CD4-positive, alpha-beta memory T cell (primary cell): ENCODE data around the gene PANX2. TPM values are rescaled to one million over a fixed set of nuclear protein-coding genes. Genes with fewer than 3 reads are reported as not detected.

Experiments used
- CTCF ChIA-PET: fragments of 350-600 bp; sonication (Branson Sonifier 250); formaldehyde crosslinking; loops from one replicate; lab custom pipeline; 2021; ENCODE audit warnings: inconsistent platforms; ENCODE audit not compliant: partially characterized antibody; lab: Charles Lee
- POLR2A ChIA-PET: fragments of 350-600 bp; sonication (Branson Sonifier 250); formaldehyde crosslinking; loops from one replicate; lab custom pipeline; 2021; ENCODE audit not compliant: partially characterized antibody; lab: Charles Lee
- DNase-seq, 5 donors: peaks; one replicate each; pipeline versions ENCODE4 v3.0.0 to v3.0.0-alpha.2; 2020 to 2022; ENCODE audit warnings: mixed read lengths in 1 of 5
- H3K27ac ChIP-seq: one replicate; pipeline ENCODE4 v1.7.0; 2013; ENCODE audit warnings: low read depth, low read length
- H3K27me3 ChIP-seq: 2 replicates; pipeline ENCODE4 v1.7.0; 2013; ENCODE audit warnings: mild to moderate bottlenecking, low read length, moderate library complexity; ENCODE audit not compliant: insufficient read depth
- H3K36me3 ChIP-seq: 2 replicates; pipeline ENCODE4 v1.7.0; 2013; ENCODE audit warnings: mild to moderate bottlenecking, low read length, moderate library complexity; ENCODE audit not compliant: insufficient read depth
- H3K4me1 ChIP-seq: 2 replicates; pipeline ENCODE4 v1.7.0; 2013; ENCODE audit warnings: mild to moderate bottlenecking, low read length, moderate library complexity; ENCODE audit not compliant: insufficient read depth
- H3K4me3 ChIP-seq, 2 donors: one replicate each; pipeline ENCODE4 v1.7.0; 2013; ENCODE audit warnings: low read length in 2 of 2, mild to moderate bottlenecking in 1 of 2
- H3K9me3 ChIP-seq, 2 donors: one replicate each; pipeline ENCODE4 v1.7.0; 2013; ENCODE audit warnings: low read length in 2 of 2, control low read depth in 1 of 2; ENCODE audit not compliant: control insufficient read depth in 1 of 2
- H3K27ac Mint-ChIP-seq, 7 donors: one replicate each; pipeline ENCODE4 v1.8.0; 2020 to 2021; ENCODE audit warnings: mixed read lengths in 7 of 7, mild to moderate bottlenecking in 6 of 7, inconsistent platforms in 3 of 7, moderate library complexity in 3 of 7
- H3K27me3 Mint-ChIP-seq, 2 donors: one replicate each; pipeline ENCODE4 v1.8.0; 2020 to 2021; ENCODE audit warnings: mixed read lengths in 2 of 2
- H3K36me3 Mint-ChIP-seq, 2 donors: one replicate each; pipeline ENCODE4 v1.8.0; 2020 to 2021; ENCODE audit warnings: mixed read lengths in 2 of 2, inconsistent platforms in 1 of 2, mild to moderate bottlenecking in 1 of 2
- H3K4me1 Mint-ChIP-seq, 4 donors: one replicate each; pipeline ENCODE4 v1.8.0; 2020 to 2021; ENCODE audit warnings: mixed read lengths in 4 of 4, mild to moderate bottlenecking in 1 of 4
- H3K4me3 Mint-ChIP-seq, 8 donors: one replicate each; pipeline ENCODE4 v1.8.0; 2020 to 2021; ENCODE audit warnings: mixed read lengths in 8 of 8, mild to moderate bottlenecking in 7 of 8, moderate library complexity in 6 of 8, inconsistent platforms in 3 of 8
- H3K9me3 Mint-ChIP-seq, 8 donors: one replicate each; pipeline ENCODE4 v1.8.0; 2020 to 2021; ENCODE audit warnings: mixed read lengths in 8 of 8, mild to moderate bottlenecking in 5 of 8, inconsistent platforms in 3 of 8, moderate library complexity in 1 of 8
- intact Hi-C: fragments of 100-400 bp; cut with micrococcal nuclease; formaldehyde crosslinking; loops from one replicate; pipeline ENCODE4 v1.15.1; 2023
- polyA plus RNA-seq, 2 donors: library from polyadenylated mRNA; unstranded; fragments of 300-500 nt; fragmentation: Illumina TruSeq; gene quantifications; one replicate each; pipeline ENCODE4 v1.2.3, GENCODE V29; 2021
- total RNA-seq, 2 experiments: library from RNA; stranded (reverse); gene quantifications; one replicate each; pipeline ENCODE4 v1.2.3, GENCODE V29; 2021

The PANX2 gene
- total and polyA plus RNA-seq, 4 experiments from 2014 or later = not detected

GRCh38 chr22:50216684-50217520 lies 46.4 kb downstream of the PANX2 start:
- no peak overlapping the region for H3K27ac ChIP-seq
- Mint-ChIP-seq H3K4me3 (no peak overlapping the region), H3K27me3 (no peaks in the 10 kb centered on the region), H3K9me3 (peaks cover 0 to 1% (median 0%) of the 10 kb centered on the region in 8 donors), H3K36me3 (peaks cover 28 to 52% of the 10 kb centered on the region in 2 donors), H3K27ac (peak overlapping the region in 1 of 7 donors; percentile 64), H3K4me1 (peaks cover 8 to 26% (median 11%) of the 10 kb centered on the region in 4 donors)
- intact Hi-C loops = no loop called here
- POLR2A ChIA-PET = no interaction called here
- peaks cover 51% of the 10 kb centered on the region for H3K36me3 ChIP-seq
- no peaks in the 10 kb centered on the region for H3K9me3 ChIP-seq
- H3K4me3 ChIP-seq = no peak overlapping the region
- H3K27me3 ChIP-seq = no peaks in the 10 kb centered on the region
- peak in 1 of 5 donors; percentile 30 for DNase-seq
- CTCF ChIA-PET = interaction anchor here (1.1 kb wide), 1 partner anchor 68 kb away, joined by 3 read pairs; no protein-coding TSS in a partner anchor
- no peaks in the 10 kb centered on the region for H3K4me1 ChIP-seq

- CTCF ChIA-PET = no interaction called here
Observed at GRCh38 chr22:50217543-50218152, 47.1 kb downstream of the PANX2 start.

GRCh38 chr22:50218153-50218995 lies 47.8 kb downstream of the PANX2 start:
- Mint-ChIP-seq H3K4me1 (peaks cover 3 to 12% (median 5%) of the 10 kb centered on the region in 4 donors), H3K36me3 (peaks cover 22 to 56% of the 10 kb centered on the region in 2 donors), H3K27ac (no peak overlapping the region), H3K4me3 (no peak overlapping the region), H3K27me3 (no peaks in the 10 kb centered on the region), H3K9me3 (peaks cover 0 to 3% (median 0%) of the 10 kb centered on the region in 8 donors)
- ChIA-PET POLR2A (interaction anchor here (0.8 to 1.2 kb wide), 2 partner anchors 10 to 28 kb away, joined by 3 read pairs; no protein-coding TSS in a partner anchor), CTCF (no interaction called here)
- no peaks in the 10 kb centered on the region for H3K9me3 ChIP-seq
- intact Hi-C loops = no loop called here
- no peaks in the 10 kb centered on the region for H3K4me1 ChIP-seq
- peaks cover 49% of the 10 kb centered on the region for H3K36me3 ChIP-seq
- peak in 1 of 5 donors; percentile 40 for DNase-seq
- no peak overlapping the region for H3K4me3 ChIP-seq
- H3K27me3 ChIP-seq = no peaks in the 10 kb centered on the region
- H3K27ac ChIP-seq = no peak overlapping the region

More at GRCh38 chr22:50217543-50218152, 47.1 kb downstream of the PANX2 start:
- H3K36me3 ChIP-seq = peaks cover 50% of the 10 kb centered on the region
- peak in 1 of 5 donors; percentile 44 for DNase-seq
- H3K4me3 ChIP-seq = no peak overlapping the region
- no peaks in the 10 kb centered on the region for H3K9me3 ChIP-seq
- intact Hi-C loops = no loop called here
- no peaks in the 10 kb centered on the region for H3K27me3 ChIP-seq
- no peak overlapping the region for H3K27ac ChIP-seq
- H3K4me1 Mint-ChIP-seq = peaks cover 5 to 19% (median 7%) of the 10 kb centered on the region in 4 donors
- H3K27me3 Mint-ChIP-seq = no peaks in the 10 kb centered on the region
- H3K4me1 ChIP-seq = no peaks in the 10 kb centered on the region
- peaks cover 0 to 1% (median 0%) of the 10 kb centered on the region in 8 donors for H3K9me3 Mint-ChIP-seq
- POLR2A ChIA-PET = interaction anchor here (1.2 kb wide), 1 partner anchor 27 kb away, joined by 3 read pairs; no protein-coding TSS in a partner anchor
- H3K36me3 Mint-ChIP-seq = peaks cover 23 to 52% of the 10 kb centered on the region in 2 donors
- peak overlapping the region in 1 of 7 donors; percentile 64 for H3K27ac Mint-ChIP-seq
- no peak overlapping the region for H3K4me3 Mint-ChIP-seq

GRCh38 chr22:50218996-50219727 lies 48.6 kb downstream of the PANX2 start:
- intact Hi-C loops = no loop called here
- H3K4me3 Mint-ChIP-seq = peak overlapping the region in 1 of 8 donors; percentile 39
- H3K4me1 ChIP-seq = no peaks in the 10 kb centered on the region
- no peaks in the 10 kb centered on the region for H3K27me3 ChIP-seq
- no peak overlapping the region for H3K4me3 ChIP-seq
- H3K36me3 Mint-ChIP-seq = peaks cover 21 to 56% of the 10 kb centered on the region in 2 donors
- no peaks in the 10 kb centered on the region for H3K27me3 Mint-ChIP-seq
- H3K4me1 Mint-ChIP-seq = peaks cover 3 to 9% (median 5%) of the 10 kb centered on the region in 4 donors
- peaks cover 54% of the 10 kb centered on the region for H3K36me3 ChIP-seq
- no peak overlapping the region for H3K27ac ChIP-seq
- H3K9me3 ChIP-seq = no peaks in the 10 kb centered on the region
- no peak for DNase-seq
- ChIA-PET CTCF (no interaction called here), POLR2A (interaction anchor here (0.8 to 1.2 kb wide), 2 partner anchors 9 to 29 kb away, joined by 3 read pairs; no protein-coding TSS in a partner anchor)
- no peak overlapping the region for H3K27ac Mint-ChIP-seq
- H3K9me3 Mint-ChIP-seq = peaks cover 0 to 3% (median 0%) of the 10 kb centered on the region in 8 donors

GRCh38 chr22:50219800-50220602 lies 49.5 kb downstream of the PANX2 start:
- Mint-ChIP-seq H3K27me3 (no peaks in the 10 kb centered on the region), H3K4me3 (no peak overlapping the region), H3K9me3 (peaks cover 0 to 3% (median 0%) of the 10 kb centered on the region in 8 donors), H3K4me1 (peaks cover 0 to 4% (median 2%) of the 10 kb centered on the region in 4 donors), H3K36me3 (peaks cover 16 to 55% of the 10 kb centered on the region in 2 donors), H3K27ac (no peak overlapping the region)
- DNase-seq = no peak
- POLR2A ChIA-PET = no interaction called here
- H3K9me3 ChIP-seq = no peaks in the 10 kb centered on the region
- no peaks in the 10 kb centered on the region for H3K4me1 ChIP-seq
- H3K27me3 ChIP-seq = no peaks in the 10 kb centered on the region
- intact Hi-C loops = no loop called here
- H3K27ac ChIP-seq = no peak overlapping the region
- peaks cover 53% of the 10 kb centered on the region for H3K36me3 ChIP-seq
- no peak overlapping the region for H3K4me3 ChIP-seq
- CTCF ChIA-PET = no interaction called here
